ENCODE measurements around the gene GTPBP6.
"Not testable (repeated sequence)": the region's sequence is repeated elsewhere in the genome, so short reads cannot be mapped to it uniquely, and the experiment has no call there.

The GTPBP6 gene

DNA sequence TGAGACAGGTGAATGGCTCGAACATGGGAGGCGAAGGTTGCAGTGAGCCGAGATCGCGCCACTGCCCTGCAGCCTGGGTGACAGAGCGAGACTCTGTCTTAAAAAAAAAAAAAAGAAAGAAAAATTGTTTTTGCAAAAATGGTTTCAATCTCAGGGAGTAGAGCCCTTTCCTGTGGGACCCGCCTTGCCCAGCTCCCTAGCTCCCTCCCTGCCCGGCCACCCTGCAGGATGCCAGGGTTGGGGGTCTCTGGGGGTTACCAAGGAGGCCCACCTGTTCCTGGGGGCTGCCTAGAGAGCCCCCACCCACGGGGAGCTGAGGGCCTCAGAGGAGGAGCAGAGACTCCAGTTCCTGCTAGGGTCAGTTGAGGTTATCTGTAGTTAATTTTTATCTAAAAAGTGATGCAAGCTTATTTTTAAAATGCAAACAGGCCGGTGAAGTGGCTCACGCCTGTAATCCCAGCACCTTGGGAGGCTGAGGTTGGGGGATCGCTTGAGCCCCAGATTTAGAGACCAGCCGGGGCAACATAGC lies 56.2 kb downstream of the GTPBP6 start:
- DNase-seq = no peak

GRCh38 chrX:261919-262352 lies 56.7 kb downstream of the GTPBP6 start:
- no peak for DNase-seq

GRCh38 chrX:261167-261918 lies 57.3 kb downstream of the GTPBP6 start:
- DNase-seq = no peak

- no peak for DNase-seq
Observed at GRCh38 chrX:259692-260355, 58.8 kb downstream of the GTPBP6 start.

GRCh38 chrX:258291-259040 lies 60.1 kb downstream of the GTPBP6 start:
- DNase-seq = no peak

DNA sequence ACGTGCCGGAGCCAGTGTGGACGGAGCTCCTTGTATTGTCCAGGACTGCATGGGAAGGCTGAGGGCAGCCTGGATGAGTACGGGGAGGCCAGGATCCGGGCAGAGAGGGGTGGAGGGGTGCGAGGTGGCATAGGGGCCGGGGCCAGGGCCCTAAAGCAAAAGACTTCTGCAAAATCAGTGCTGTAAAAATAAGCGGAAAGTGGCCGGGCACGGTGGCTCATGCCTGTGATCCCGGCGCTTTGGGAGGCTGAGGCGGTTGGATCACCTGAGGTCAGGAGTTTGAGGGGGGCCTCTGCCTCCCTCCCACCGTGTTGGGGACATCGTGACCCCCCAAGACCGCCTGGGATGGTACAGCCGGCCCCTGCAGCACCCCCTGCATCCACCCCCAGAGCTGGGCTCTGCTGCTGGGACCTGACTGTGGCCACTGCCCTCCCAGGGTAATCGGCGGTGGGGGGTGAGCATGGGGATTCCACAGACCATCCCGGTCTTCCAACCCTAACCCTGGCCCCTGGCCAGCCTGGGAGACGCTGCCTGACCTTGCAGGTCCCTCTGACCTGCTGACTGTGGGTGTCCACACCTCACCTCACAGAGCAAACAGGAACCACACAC lies 60.8 kb downstream of the GTPBP6 start:
- no peak for DNase-seq

DNA sequence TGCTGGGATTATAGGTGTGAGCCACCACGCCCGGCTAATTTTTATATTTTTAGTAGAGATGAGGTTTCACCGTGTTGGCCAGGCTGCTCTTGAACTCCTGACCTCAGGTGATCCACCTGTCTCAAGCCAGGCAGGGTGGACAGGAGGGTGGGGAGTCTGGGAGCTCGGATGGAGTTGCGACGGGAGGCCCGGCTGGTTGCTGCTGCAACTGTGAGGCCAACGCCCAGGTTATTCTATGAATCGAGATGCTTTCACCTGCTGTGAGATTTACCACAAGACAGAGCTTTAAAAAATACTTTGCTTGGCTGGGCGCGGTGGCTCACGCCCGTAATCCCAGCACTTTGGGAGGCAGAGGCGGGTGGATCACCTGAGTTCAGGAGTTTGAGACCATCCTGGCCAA lies 61.5 kb downstream of the GTPBP6 start:
- DNase-seq = not testable (repeated sequence)

GRCh38 chrX:255923-256331 lies 62.7 kb downstream of the GTPBP6 start:
- DNase-seq = no peak

All from activated effector memory CD4-positive, alpha-beta T cell treated with Interleukin-2 at 50 U/mL for 16 hours (primary cell).